Activated CD4-positive, alpha-beta T cell treated with anti-CD3 and anti-CD28 coated beads for 24 hours (primary cell): ENCODE results near the gene SLC6A8.
"Not testable (repeated sequence)": the region's sequence is repeated elsewhere in the genome, so short reads cannot be mapped to it uniquely, and the experiment has no call there.

ENCODE experiments used
- DNase-seq, 2 donors: peaks; one replicate each; pipeline ENCODE4 v3.0.0-alpha.2; 2020; ENCODE audit warnings: low read depth in 2 of 2

The SLC6A8 gene

GRCh38 chrX:153671589-153672530 is 15.9 kb upstream of the SLC6A8 start:
- no peak for DNase-seq

GRCh38 chrX:153672531-153673427 is 14.9 kb upstream of the SLC6A8 start:
- no peak for DNase-seq

GRCh38 chrX:153673428-153674218 is 14.1 kb upstream of the SLC6A8 start, which contains the start of gene PNCK:
Gene PNCK (minus strand): TSS chrX:153673813. CDS start chrX:153673076, 737 bp downstream.
- DNase-seq: no peak

GRCh38 chrX:153674219-153674851 is 13.4 kb upstream of the SLC6A8 start:
- DNase-seq: no peak

- no peak for DNase-seq
Measured at GRCh38 chrX:153681175-153681574, 6.6 kb upstream of the SLC6A8 start.

GRCh38 chrX:153683486-153683885 is 4.2 kb upstream of the SLC6A8 start:
- not testable (repeated sequence) for DNase-seq

- no peak for DNase-seq
Measured at GRCh38 chrX:153684467-153685155, 3.1 kb upstream of the SLC6A8 start.

- no peak for DNase-seq
Measured at GRCh38 chrX:153685156-153685536, 2.6 kb upstream of the SLC6A8 start.

GRCh38 chrX:153685751-153686696 is 1.7 kb upstream of the SLC6A8 start:
- no peak for DNase-seq

- DNase-seq: no peak
Measured at GRCh38 chrX:153686711-153687110, 1.0 kb upstream of the SLC6A8 start.

GRCh38 chrX:153688071-153688470 is 345 bp downstream of the SLC6A8 start:
- DNase-seq: no peak

- no peak for DNase-seq
Measured at GRCh38 chrX:153688506-153688905, 780 bp downstream of the SLC6A8 start.

- DNase-seq: no peak
Measured at GRCh38 chrX:153688911-153689590, 1.3 kb downstream of the SLC6A8 start.

- no peak for DNase-seq
Measured at GRCh38 chrX:153689654-153690465, 2.1 kb downstream of the SLC6A8 start.

- no peak for DNase-seq
Measured at GRCh38 chrX:153690466-153690865, 2.7 kb downstream of the SLC6A8 start.

GRCh38 chrX:153691032-153691827 is 3.5 kb downstream of the SLC6A8 start:
- DNase-seq: not testable (repeated sequence)

GRCh38 chrX:153692003-153692402 is 4.3 kb downstream of the SLC6A8 start:
- no peak for DNase-seq
